Pancreas (tissue), 10 donors: ENCODE measurements around the gene COL2A1. TPM values are rescaled to one million over a fixed set of nuclear protein-coding genes. Genes with fewer than 3 reads are reported as not detected.

Experiments
- ATAC-seq, 4 donors: fragments of 200-7000 bp; cut with Tn5 transposase; one replicate each; pipeline versions ENCODE4 v1.8.0 to v1.9.1; 2020; ENCODE audit warnings: mild to moderate bottlenecking in 4 of 4, moderate library complexity in 4 of 4
- DNase-seq, 6 donors: peaks; one replicate each; pipeline ENCODE4 v3.0.0-alpha.2; 2020
- FAIRE-seq: peaks from 2 replicates; lab custom pipeline; 2012; peaks lifted over from hg19 to GRCh38; lab: Jason Lieb, UNC
- H3K27ac ChIP-seq, 4 donors: fragments of 200-600 bp; sonication (generic); 1 replicate in 3 of 4; 2 replicates in 1 of 4; pipeline versions ENCODE4 v1.5.0 to v1.8.0; 2020
- H3K27me3 ChIP-seq, 4 donors: fragments of 200-600 bp; one replicate each; pipeline ENCODE4 v1.8.0; 2021
- H3K36me3 ChIP-seq, 3 donors: fragments of 200-600 bp; sonication (generic) in 1 of 3; one replicate each; pipeline versions ENCODE4 v1.5.0 to v1.8.0; 2020 to 2021
- H3K4me1 ChIP-seq, 3 donors: fragments of 200-600 bp; one replicate each; pipeline ENCODE4 v1.8.0; 2021
- H3K4me3 ChIP-seq, 4 donors: fragments of 200-600 bp; sonication (generic) in 2 of 4; one replicate each; pipeline versions ENCODE4 v1.5.0 to v1.8.0; 2020 to 2021
- H3K9me3 ChIP-seq, 4 donors: fragments of 200-600 bp; one replicate each; pipeline ENCODE4 v1.8.0; 2021
- CTCF ChIP-seq, 4 donors: fragments of 200-600 bp; sonication (generic) in 3 of 4; IDR thresholded peaks; one replicate each; pipeline versions ENCODE4 v1.5.0 to v1.8.0; 2021; ENCODE audit warnings: antibody characterized with exemption in 4 of 4
- WGBS, 2 donors: extraction: QIAGEN DNeasy Blood & Tissue Kit; methylation state at CpG; one replicate each; pipeline ENCODE4 v1.1.7; 2013; 5-methylcytosine and 5-hydroxymethylcytosine counted together
- intact Hi-C, 3 donors: fragments of 100-400 bp; cut with DNase I; formaldehyde crosslinking; loops; one replicate each; pipeline versions ENCODE4 v1.11.1 to v1.14.2; 2022
- polyA plus RNA-seq, 2 donors: library from polyadenylated mRNA; stranded (reverse); fragments of 200-250 nt; gene quantifications; one replicate each; pipeline ENCODE4 v1.2.3, GENCODE V29; 2013
- total RNA-seq, 6 donors: library from RNA; stranded (reverse); fragmentation: NEBNext Ultra II Directional in 4 of 6; extraction: Animal tissue kit (Norgen Biotek cat#: 25700) in 4 of 6; gene quantifications; one replicate each; pipeline versions ENCODE4 v1.2.1 to v1.2.4, GENCODE V29; 2021 to 2023
- donor health status: healthy with polysubstance abuse.
- donor health status: DM: no; HTN: no; CAD: no; lungs with moderate emphysema.
- donor health status: DM: no; HTN: no; CAD: no.
- donor health status: control.
- donor health status: control.
- donor health status: Bipolar disorder and iron deficiency.
- donor health status: DM: yes; HTN: yes; CAD: no.
- donor health status: DM: no; HTN: no; CAD: no.
- donor health status: DM: no; HTN: no; CAD: no.
- donor health status: DM: yes; HTN: yes; CAD: no.

The COL2A1 gene
- total RNA-seq (under 1 TPM in 1 of 6 donors, not detected in 5; 0.06 TPM), polyA plus RNA-seq (under 1 TPM; 0.04 to 0.12 TPM)

- Histone ChIP-seq H3K4me1 (peaks cover 13 to 32% (median 28%) of the 10 kb centered on the region in 3 donors), H3K27me3 (peaks cover 0 to 30% (median 8%) of the 10 kb centered on the region in 4 donors), H3K9me3 (no peaks in the 10 kb centered on the region), H3K36me3 (no peaks in the 10 kb centered on the region), H3K27ac (no peak within 1 kb of the TSS), H3K4me3 (peak within 1 kb of the TSS in 2 of 4 donors; percentile 16 to 39)
- FAIRE-seq, result no peak
- TF ChIP-seq CTCF (IDR thresholded peaks at IDR 0.05), result no peak
- peak in 3 of 4 donors; percentile 11 to 31 (median 20) for ATAC-seq
- 1 to 2% methylated on average over 52 to 83 of the region's 83 CpGs for WGBS, 2 donors
- intact Hi-C loops, result no loop called here
- DNase-seq, result peak in 2 of 6 donors; percentile 65 to 79
Measured at GRCh38 chr12:48004053-48004941, at the start of gene COL2A1. TSS of gene COL2A1 (minus strand) at chr12:48004476. CDS start at chr12:48004321, 155 bp downstream.

GRCh38 chr12:48053883-48054282 lies 49.6 kb upstream of the COL2A1 start:
- H3K27me3 ChIP-seq, result no peaks in the 10 kb centered on the region
- H3K4me1 ChIP-seq, result no peaks in the 10 kb centered on the region
- no peaks in the 10 kb centered on the region for H3K9me3 ChIP-seq
- no peak for TF ChIP-seq CTCF (IDR thresholded peaks at IDR 0.05)
- no peak overlapping the region for H3K27ac ChIP-seq
- intact Hi-C loops, result no loop called here
- ATAC-seq (no peak), DNase-seq (no peak), FAIRE-seq (no peak)
- 94 to 98% methylated on average over 4 of the region's 4 CpGs for WGBS, 2 donors
- peaks cover 0 to 2% (median 0%) of the 10 kb centered on the region in 3 donors for H3K36me3 ChIP-seq
- no peak overlapping the region for H3K4me3 ChIP-seq

- WGBS, 2 donors, result 91 to 99% methylated on average over 3 of the region's 3 CpGs
- intact Hi-C loops, result no loop called here
Measured at GRCh38 chr12:48053122-48053521, 48.8 kb upstream of the COL2A1 start.

GRCh38 chr12:48051681-48052080 lies 47.4 kb upstream of the COL2A1 start:
- DNase-seq, result no peak
- no peaks in the 10 kb centered on the region for H3K9me3 ChIP-seq
- no peak overlapping the region for H3K27ac ChIP-seq
- H3K36me3 ChIP-seq, result peaks cover 0 to 19% (median 6%) of the 10 kb centered on the region in 3 donors
- no peak for ATAC-seq
- no peaks in the 10 kb centered on the region for H3K27me3 ChIP-seq
- H3K4me1 ChIP-seq, result no peaks in the 10 kb centered on the region
- WGBS, 2 donors, result 95 to 97% methylated on average over 2 of the region's 2 CpGs
- no peak for FAIRE-seq
- TF ChIP-seq CTCF (IDR thresholded peaks at IDR 0.05), result no peak
- intact Hi-C loops, result no loop called here
- H3K4me3 ChIP-seq, result no peak overlapping the region

More at GRCh38 chr12:48053122-48053521, 48.8 kb upstream of the COL2A1 start:
- peaks cover 0 to 9% (median 0%) of the 10 kb centered on the region in 3 donors for H3K36me3 ChIP-seq
- H3K4me3 ChIP-seq, result no peak overlapping the region
- H3K27ac ChIP-seq, result no peak overlapping the region
- no peaks in the 10 kb centered on the region for H3K4me1 ChIP-seq
- FAIRE-seq (no peak), DNase-seq (no peak), ATAC-seq (no peak)
- no peaks in the 10 kb centered on the region for H3K27me3 ChIP-seq
- H3K9me3 ChIP-seq, result no peaks in the 10 kb centered on the region
- TF ChIP-seq CTCF (IDR thresholded peaks at IDR 0.05), result no peak
